CD4-positive, alpha-beta memory T cell (primary cell): ENCODE measurements around the gene DLX6. TPM values are rescaled to one million over a fixed set of nuclear protein-coding genes. Genes with fewer than 3 reads are reported as not detected.

Experiments
- CTCF ChIA-PET: fragments of 350-600 bp; sonication (Branson Sonifier 250); formaldehyde crosslinking; loops from one replicate; lab custom pipeline; 2021; ENCODE audit warnings: inconsistent platforms; ENCODE audit not compliant: partially characterized antibody; lab: Charles Lee
- POLR2A ChIA-PET: fragments of 350-600 bp; sonication (Branson Sonifier 250); formaldehyde crosslinking; loops from one replicate; lab custom pipeline; 2021; ENCODE audit not compliant: partially characterized antibody; lab: Charles Lee
- DNase-seq, 5 donors: peaks; one replicate each; pipeline versions ENCODE4 v3.0.0 to v3.0.0-alpha.2; 2020 to 2022; ENCODE audit warnings: mixed read lengths in 1 of 5
- H3K27ac ChIP-seq: one replicate; pipeline ENCODE4 v1.7.0; 2013; ENCODE audit warnings: low read depth, low read length
- H3K27me3 ChIP-seq: 2 replicates; pipeline ENCODE4 v1.7.0; 2013; ENCODE audit warnings: mild to moderate bottlenecking, low read length, moderate library complexity; ENCODE audit not compliant: insufficient read depth
- H3K36me3 ChIP-seq: 2 replicates; pipeline ENCODE4 v1.7.0; 2013; ENCODE audit warnings: mild to moderate bottlenecking, low read length, moderate library complexity; ENCODE audit not compliant: insufficient read depth
- H3K4me1 ChIP-seq: 2 replicates; pipeline ENCODE4 v1.7.0; 2013; ENCODE audit warnings: mild to moderate bottlenecking, low read length, moderate library complexity; ENCODE audit not compliant: insufficient read depth
- H3K4me3 ChIP-seq, 2 donors: one replicate each; pipeline ENCODE4 v1.7.0; 2013; ENCODE audit warnings: low read length in 2 of 2, mild to moderate bottlenecking in 1 of 2
- H3K9me3 ChIP-seq, 2 donors: one replicate each; pipeline ENCODE4 v1.7.0; 2013; ENCODE audit warnings: low read length in 2 of 2, control low read depth in 1 of 2; ENCODE audit not compliant: control insufficient read depth in 1 of 2
- H3K27ac Mint-ChIP-seq, 7 donors: one replicate each; pipeline ENCODE4 v1.8.0; 2020 to 2021; ENCODE audit warnings: mixed read lengths in 7 of 7, mild to moderate bottlenecking in 6 of 7, inconsistent platforms in 3 of 7, moderate library complexity in 3 of 7
- H3K27me3 Mint-ChIP-seq, 2 donors: one replicate each; pipeline ENCODE4 v1.8.0; 2020 to 2021; ENCODE audit warnings: mixed read lengths in 2 of 2
- H3K36me3 Mint-ChIP-seq, 2 donors: one replicate each; pipeline ENCODE4 v1.8.0; 2020 to 2021; ENCODE audit warnings: mixed read lengths in 2 of 2, inconsistent platforms in 1 of 2, mild to moderate bottlenecking in 1 of 2
- H3K4me1 Mint-ChIP-seq, 4 donors: one replicate each; pipeline ENCODE4 v1.8.0; 2020 to 2021; ENCODE audit warnings: mixed read lengths in 4 of 4, mild to moderate bottlenecking in 1 of 4
- H3K4me3 Mint-ChIP-seq, 8 donors: one replicate each; pipeline ENCODE4 v1.8.0; 2020 to 2021; ENCODE audit warnings: mixed read lengths in 8 of 8, mild to moderate bottlenecking in 7 of 8, moderate library complexity in 6 of 8, inconsistent platforms in 3 of 8
- H3K9me3 Mint-ChIP-seq, 8 donors: one replicate each; pipeline ENCODE4 v1.8.0; 2020 to 2021; ENCODE audit warnings: mixed read lengths in 8 of 8, mild to moderate bottlenecking in 5 of 8, inconsistent platforms in 3 of 8, moderate library complexity in 1 of 8
- intact Hi-C: fragments of 100-400 bp; cut with micrococcal nuclease; formaldehyde crosslinking; loops from one replicate; pipeline ENCODE4 v1.15.1; 2023
- polyA plus RNA-seq, 2 donors: library from polyadenylated mRNA; unstranded; fragments of 300-500 nt; fragmentation: Illumina TruSeq; gene quantifications; one replicate each; pipeline ENCODE4 v1.2.3, GENCODE V29; 2021
- total RNA-seq, 2 experiments: library from RNA; stranded (reverse); gene quantifications; one replicate each; pipeline ENCODE4 v1.2.3, GENCODE V29; 2021

Gene DLX6
- total and polyA plus RNA-seq, 4 experiments from 2014 or later = not detected

DNA sequence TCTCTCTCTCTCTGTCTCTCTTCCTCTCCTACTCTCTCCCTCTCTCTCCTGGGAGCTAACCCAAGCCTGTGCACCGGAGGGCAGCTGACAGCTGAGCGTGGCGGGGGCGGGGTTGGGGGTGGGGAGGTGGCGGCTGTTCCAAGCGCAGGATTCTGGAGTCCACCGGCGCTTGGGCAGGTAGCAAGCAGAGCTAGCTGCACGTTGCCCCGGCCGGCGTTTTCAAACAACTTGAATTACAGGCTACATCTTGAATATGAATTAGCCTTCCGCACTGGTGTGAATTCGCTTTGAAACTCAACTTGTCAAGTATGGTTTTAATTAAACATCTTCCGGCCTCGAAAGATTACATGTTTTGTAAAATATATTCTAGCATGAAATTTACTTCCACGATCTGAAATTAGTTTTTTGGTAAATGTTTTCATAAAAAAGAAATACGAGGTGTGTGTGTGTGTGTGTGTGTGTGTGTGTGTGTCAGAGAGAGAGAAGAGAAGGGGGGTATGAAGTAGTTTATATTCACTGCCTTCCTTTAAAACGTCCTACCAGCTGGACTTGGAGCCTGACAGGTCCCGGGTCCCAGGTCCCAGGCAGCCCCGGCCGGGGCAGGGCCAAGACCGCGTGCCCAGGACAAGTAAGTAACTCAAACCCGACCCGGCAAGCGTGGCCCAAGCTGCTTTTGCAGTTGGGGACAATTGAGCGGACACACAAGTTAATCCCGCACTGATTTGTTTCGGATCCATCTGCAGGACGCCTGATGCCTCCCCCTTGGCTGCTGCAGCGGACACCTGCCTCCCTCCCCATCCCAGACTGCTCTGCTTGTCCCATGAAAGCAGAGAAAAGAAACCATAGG, 9.0 kb upstream of the DLX6 start:
- no peak overlapping the region for H3K4me3 ChIP-seq
- peaks cover 0 to 6% of the 10 kb centered on the region in 2 donors for H3K36me3 Mint-ChIP-seq
- intact Hi-C loops = no loop called here
- peaks cover 1 to 7% (median 4%) of the 10 kb centered on the region in 4 donors for H3K4me1 Mint-ChIP-seq
- peak overlapping the region in 2 of 8 donors; percentile 10 to 68 for H3K4me3 Mint-ChIP-seq
- H3K4me1 ChIP-seq = no peaks in the 10 kb centered on the region
- no peak overlapping the region for H3K27ac ChIP-seq
- no peaks in the 10 kb centered on the region for H3K9me3 ChIP-seq
- H3K9me3 Mint-ChIP-seq = peaks cover 0 to 49% (median 18%) of the 10 kb centered on the region in 8 donors
- no peak for DNase-seq
- peaks cover 82 to 86% of the 10 kb centered on the region in 2 donors for H3K27me3 Mint-ChIP-seq
- CTCF ChIA-PET = interaction anchor here (0.9 kb wide), 1 partner anchor 38 kb away, joined by 3 read pairs; no protein-coding TSS in a partner anchor
- POLR2A ChIA-PET = no interaction called here
- H3K27me3 ChIP-seq = peaks cover 76% of the 10 kb centered on the region
- no peak overlapping the region for H3K27ac Mint-ChIP-seq
- no peaks in the 10 kb centered on the region for H3K36me3 ChIP-seq

DNA sequence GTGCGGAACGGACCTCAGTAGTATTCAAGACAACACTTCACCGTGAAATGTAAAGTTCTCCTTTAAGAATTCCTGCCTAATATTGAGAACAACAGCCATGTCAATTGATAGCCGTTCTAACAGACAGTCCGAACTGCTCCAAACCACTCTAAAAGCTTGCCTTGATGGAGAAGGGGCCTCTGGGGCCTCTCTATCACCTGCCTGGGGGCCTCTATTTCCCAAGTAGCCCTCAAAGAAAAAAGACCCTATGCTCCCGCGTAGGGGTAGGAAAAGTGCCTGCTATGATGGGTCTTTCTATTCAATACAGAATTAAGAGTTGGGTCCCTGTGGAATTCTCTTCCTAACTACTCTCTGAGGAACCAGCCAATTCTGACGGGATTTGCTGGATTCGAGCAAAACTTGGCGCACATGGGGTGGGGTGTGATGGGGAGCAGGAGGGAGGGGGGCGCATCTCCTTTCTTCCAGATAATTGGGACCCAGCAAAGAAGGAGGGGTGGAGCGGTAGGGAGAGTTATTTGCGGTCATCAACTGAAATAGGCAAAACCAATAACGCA, 8.3 kb upstream of the DLX6 start:
- CTCF ChIA-PET = no interaction called here
- peak overlapping the region in 2 of 8 donors; percentile 10 to 68 for H3K4me3 Mint-ChIP-seq
- intact Hi-C loops = no loop called here

DNA sequence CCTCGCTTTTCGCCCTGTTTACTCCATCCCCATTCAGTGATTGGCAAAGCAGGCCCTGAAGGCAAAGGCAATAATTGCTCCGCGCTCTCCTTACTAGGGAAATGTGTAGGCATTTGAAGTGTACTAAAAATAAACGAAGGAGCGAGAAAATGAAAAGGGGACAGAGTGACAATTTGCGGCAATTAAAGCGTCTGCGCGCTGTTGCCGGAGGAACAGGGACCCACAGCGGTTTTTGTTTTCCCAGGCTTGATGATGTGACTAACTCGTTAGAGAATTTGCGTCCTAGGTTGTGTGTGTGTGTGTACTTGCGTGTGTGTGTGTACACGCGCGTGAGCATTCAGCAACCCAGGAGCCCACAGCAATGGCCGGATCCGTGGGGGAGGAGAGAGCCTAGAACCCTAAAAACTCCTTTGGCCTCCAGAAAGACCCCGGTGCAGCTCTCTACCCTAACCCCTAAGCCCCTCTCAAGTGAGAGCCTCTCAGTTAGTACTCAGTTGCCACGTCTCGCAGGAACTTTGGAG, 7.8 kb upstream of the DLX6 start:
- H3K27ac Mint-ChIP-seq = no peak overlapping the region
- peaks cover 0 to 7% (median 2%) of the 10 kb centered on the region in 4 donors for H3K4me1 Mint-ChIP-seq
- H3K4me3 Mint-ChIP-seq = no peak overlapping the region
- no peaks in the 10 kb centered on the region for H3K4me1 ChIP-seq
- H3K27me3 ChIP-seq = peaks cover 78% of the 10 kb centered on the region
- H3K27ac ChIP-seq = no peak overlapping the region
- CTCF ChIA-PET = no interaction called here
- no peaks in the 10 kb centered on the region for H3K36me3 ChIP-seq
- POLR2A ChIA-PET = no interaction called here
- H3K36me3 Mint-ChIP-seq = peaks cover 0 to 6% of the 10 kb centered on the region in 2 donors
- no peaks in the 10 kb centered on the region for H3K9me3 ChIP-seq
- intact Hi-C loops = no loop called here
- H3K9me3 Mint-ChIP-seq = peaks cover 0 to 52% (median 17%) of the 10 kb centered on the region in 8 donors
- no peak for DNase-seq
- peaks cover 85 to 89% of the 10 kb centered on the region in 2 donors for H3K27me3 Mint-ChIP-seq
- H3K4me3 ChIP-seq = no peak overlapping the region

More for the DNA sequence above, 8.3 kb upstream of the DLX6 start:
- Histone ChIP-seq H3K9me3 (no peaks in the 10 kb centered on the region), H3K4me3 (no peak overlapping the region), H3K27me3 (peaks cover 78% of the 10 kb centered on the region), H3K27ac (no peak overlapping the region), H3K4me1 (no peaks in the 10 kb centered on the region), H3K36me3 (no peaks in the 10 kb centered on the region)
- no peak for DNase-seq
- POLR2A ChIA-PET = no interaction called here
- peaks cover 85 to 89% of the 10 kb centered on the region in 2 donors for H3K27me3 Mint-ChIP-seq
- peaks cover 0 to 6% of the 10 kb centered on the region in 2 donors for H3K36me3 Mint-ChIP-seq
- peaks cover under 1 to 7% (median 2%) of the 10 kb centered on the region in 4 donors for H3K4me1 Mint-ChIP-seq
- peaks cover 0 to 50% (median 17%) of the 10 kb centered on the region in 8 donors for H3K9me3 Mint-ChIP-seq
- H3K27ac Mint-ChIP-seq = no peak overlapping the region

DNA sequence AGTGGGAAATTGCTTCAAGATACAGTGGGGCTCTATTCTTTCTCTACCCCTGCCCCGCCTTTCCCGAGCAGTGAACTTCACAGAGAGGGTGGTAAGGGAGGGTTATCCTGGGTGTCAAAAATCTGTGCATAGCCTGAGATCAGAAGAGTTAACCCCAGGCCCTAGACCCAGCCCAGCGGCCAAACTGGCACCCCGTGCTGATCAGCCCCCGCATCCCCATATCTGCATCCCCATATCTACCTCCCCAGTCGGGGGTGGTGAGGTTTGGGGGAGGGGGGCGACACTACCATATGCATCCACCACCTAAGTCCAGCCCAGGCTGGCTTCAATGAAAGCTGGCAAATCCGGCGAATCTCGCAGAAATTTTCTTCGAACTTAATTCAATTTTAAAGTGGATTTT, 7.0 kb upstream of the DLX6 start:
- intact Hi-C loops = no loop called here
- no peak for DNase-seq
- peaks cover 1 to 8% (median 4%) of the 10 kb centered on the region in 4 donors for H3K4me1 Mint-ChIP-seq
- ChIA-PET POLR2A (no interaction called here), CTCF (no interaction called here)
- Histone ChIP-seq H3K27ac (no peak overlapping the region), H3K4me3 (no peak overlapping the region), H3K9me3 (no peaks in the 10 kb centered on the region), H3K27me3 (peaks cover 78% of the 10 kb centered on the region), H3K36me3 (no peaks in the 10 kb centered on the region), H3K4me1 (no peaks in the 10 kb centered on the region)
- no peak overlapping the region for H3K27ac Mint-ChIP-seq
- H3K27me3 Mint-ChIP-seq = peaks cover 84 to 86% of the 10 kb centered on the region in 2 donors
- H3K36me3 Mint-ChIP-seq = peaks cover 0 to 6% of the 10 kb centered on the region in 2 donors
- no peak overlapping the region for H3K4me3 Mint-ChIP-seq
- peaks cover 0 to 49% (median 16%) of the 10 kb centered on the region in 8 donors for H3K9me3 Mint-ChIP-seq

DNA sequence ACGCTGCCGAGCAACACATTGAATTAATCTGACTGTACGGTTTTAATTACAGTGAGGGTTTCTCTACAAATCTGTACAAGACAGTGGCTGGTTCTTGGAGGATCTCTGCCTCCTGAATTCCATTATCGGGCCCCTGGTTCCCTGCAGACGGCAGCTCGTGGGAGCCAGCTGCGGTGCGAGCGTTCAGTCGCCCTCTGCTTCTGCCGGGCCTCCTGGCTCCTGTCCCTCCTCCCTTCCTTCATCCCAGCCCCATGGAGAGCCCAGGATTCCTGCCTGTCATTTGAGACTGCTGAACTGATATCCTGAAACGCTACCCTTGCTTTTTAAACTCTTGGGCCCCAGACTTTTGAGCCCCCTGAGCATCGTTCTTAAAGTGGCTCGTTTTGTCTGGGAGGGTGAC, 6.6 kb upstream of the DLX6 start:
- Histone ChIP-seq H3K36me3 (no peaks in the 10 kb centered on the region), H3K4me3 (no peak overlapping the region), H3K9me3 (no peaks in the 10 kb centered on the region), H3K27ac (no peak overlapping the region), H3K4me1 (peaks cover 2% of the 10 kb centered on the region), H3K27me3 (peaks cover 78% of the 10 kb centered on the region)
- Mint-ChIP-seq H3K4me3 (peak overlapping the region in 1 of 8 donors; percentile 36), H3K4me1 (peaks cover 1 to 9% (median 4%) of the 10 kb centered on the region in 4 donors), H3K36me3 (peaks cover 0 to 6% of the 10 kb centered on the region in 2 donors), H3K27me3 (peaks cover 80 to 83% of the 10 kb centered on the region in 2 donors), H3K27ac (no peak overlapping the region), H3K9me3 (peaks cover 0 to 47% (median 16%) of the 10 kb centered on the region in 8 donors)
- intact Hi-C loops = no loop called here
- DNase-seq = no peak
- CTCF ChIA-PET = no interaction called here
- POLR2A ChIA-PET = no interaction called here

DNA sequence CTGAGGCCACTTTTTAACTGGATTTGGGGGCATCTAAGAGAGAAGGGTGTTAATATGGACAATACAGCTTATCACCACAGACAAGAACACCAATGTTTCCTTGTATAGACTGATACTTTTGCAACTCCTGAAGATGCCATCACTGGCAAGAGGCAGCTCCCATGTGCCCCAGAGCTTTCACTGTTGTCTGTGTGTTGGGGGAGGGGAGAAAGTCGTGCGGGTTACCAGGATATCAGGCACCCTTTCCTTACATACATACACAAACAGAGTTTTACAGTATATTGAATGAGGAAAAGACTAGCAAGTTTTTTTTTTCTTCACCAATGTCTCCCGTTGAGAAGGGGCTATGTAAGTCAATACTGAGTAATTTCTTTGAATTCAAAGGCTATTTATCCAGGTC, 4.1 kb upstream of the DLX6 start:
- Mint-ChIP-seq H3K4me3 (no peak overlapping the region), H3K4me1 (peaks cover 4 to 22% (median 13%) of the 10 kb centered on the region in 4 donors), H3K9me3 (peaks cover 0 to 38% (median 15%) of the 10 kb centered on the region in 8 donors), H3K36me3 (no peaks in the 10 kb centered on the region), H3K27ac (no peak overlapping the region), H3K27me3 (peaks cover 70 to 77% of the 10 kb centered on the region in 2 donors)
- H3K4me3 ChIP-seq = no peak overlapping the region
- no peaks in the 10 kb centered on the region for H3K9me3 ChIP-seq
- no peak overlapping the region for H3K27ac ChIP-seq
- DNase-seq = no peak
- peaks cover 73% of the 10 kb centered on the region for H3K27me3 ChIP-seq
- no peaks in the 10 kb centered on the region for H3K36me3 ChIP-seq
- POLR2A ChIA-PET = no interaction called here
- CTCF ChIA-PET = interaction anchor here (1.1 kb wide), 1 partner anchor 25 kb away, joined by 3 read pairs; no protein-coding TSS in a partner anchor
- H3K4me1 ChIP-seq = peaks cover 20% of the 10 kb centered on the region
- intact Hi-C loops = no loop called here
